ENCODE measurements around the gene TRIM3.

- TF ChIP-seq LEF1 (IDR thresholded peaks at IDR 0.05; ENCODE audit: borderline replicate concordance), result no peak
- TF ChIP-seq SP1 (IDR thresholded peaks at IDR 0.05), result no peak
- TF ChIP-seq L3MBTL2 (conservative IDR thresholded peaks at IDR 0.05), result no peak
- no peak for TF ChIP-seq FOXM1 (IDR thresholded peaks at IDR 0.05; ENCODE audit: borderline replicate concordance)
- TF ChIP-seq ELF4 (IDR thresholded peaks at IDR 0.05), result no peak
- TF ChIP-seq TARDBP (IDR thresholded peaks at IDR 0.05), result no peak
- TF ChIP-seq ZNF384 (IDR thresholded peaks at IDR 0.05), result no peak
- no peak for TF ChIP-seq HDGF (IDR thresholded peaks at IDR 0.05; ENCODE audit: borderline replicate concordance)
- no peak for TF ChIP-seq BHLHE40 (IDR thresholded peaks at IDR 0.05; ENCODE audit: borderline replicate concordance)
- no peak for TF ChIP-seq FOXK2 (IDR thresholded peaks at IDR 0.05)
- TF ChIP-seq SUZ12 (IDR thresholded peaks at IDR 0.05), result no peak
- no peak for TF ChIP-seq PKNOX1 (IDR thresholded peaks at IDR 0.05)
- no peak for TF ChIP-seq FOXA1 (IDR thresholded peaks at IDR 0.05)
- TF ChIP-seq NFRKB (IDR thresholded peaks at IDR 0.05), result no peak
Measured at GRCh38 chr11:6443269-6444003, 30.3 kb downstream of the TRIM3 start.

Measured in HEK293T (cell line).